GM21723 (cell line): ENCODE measurements around the gene LRRN4CL.
"Not testable (repeated sequence)": the region's sequence is repeated elsewhere in the genome, so short reads cannot be mapped to it uniquely, and the experiment has no call there.

ENCODE experiments used
- ATAC-seq: cut with Tn5 transposase; IDR thresholded peaks from one replicate; pipeline ENCODE4 v1.9.1; 2021; ENCODE audit warnings: mild to moderate bottlenecking, moderate library complexity; ENCODE audit not compliant: unreplicated experiment

LRRN4CL gene

GRCh38 chr11:62677156-62677555 lies 12.2 kb downstream of the LRRN4CL start:
- ATAC-seq, result no peak

- no peak for ATAC-seq
Measured at GRCh38 chr11:62676698-62677097, 12.6 kb downstream of the LRRN4CL start.

- not testable (repeated sequence) for ATAC-seq
Measured at GRCh38 chr11:62675415-62675814, 13.9 kb downstream of the LRRN4CL start.

- ATAC-seq, result no peak
Measured at GRCh38 chr11:62673196-62673525, 16.2 kb downstream of the LRRN4CL start.

- peak; percentile 62 for ATAC-seq
Measured at GRCh38 chr11:62671608-62672389, 17.5 kb downstream of the LRRN4CL start, which contains the start of the genes LBHD1 and UQCC3. Gene LBHD1 (minus strand): TSS chr11:62672267. CDS start chr11:62670031, 2,236 bp downstream. Gene UQCC3 (plus strand): TSS chr11:62671673. CDS start chr11:62671746, 73 bp downstream.

GRCh38 chr11:62671236-62671607 lies 18.1 kb downstream of the LRRN4CL start:
- peak; percentile 16 for ATAC-seq

- no peak for ATAC-seq
Measured at GRCh38 chr11:62669420-62670161, 19.7 kb downstream of the LRRN4CL start.

GRCh38 chr11:62667460-62667859 lies 21.9 kb downstream of the LRRN4CL start:
- ATAC-seq, result no peak

- no peak for ATAC-seq
Measured at GRCh38 chr11:62666259-62666926, 22.9 kb downstream of the LRRN4CL start.

- peak; percentile 20 for ATAC-seq
Measured at GRCh38 chr11:62665599-62666258, 23.6 kb downstream of the LRRN4CL start.

- peak; percentile 80 for ATAC-seq
Measured at GRCh38 chr11:62665075-62665598, 24.2 kb downstream of the LRRN4CL start, which contains the start of the genes C11orf98 and CSKMT. Gene C11orf98 (minus strand): TSS chr11:62665210. CDS start chr11:62665169, 41 bp downstream. Gene CSKMT (plus strand): TSS chr11:62665312. CDS start chr11:62665880, 568 bp downstream.

GRCh38 chr11:62664405-62665074 lies 24.8 kb downstream of the LRRN4CL start:
- peak; percentile 30 for ATAC-seq

GRCh38 chr11:62656796-62657429 lies 32.4 kb downstream of the LRRN4CL start:
- no peak for ATAC-seq

- no peak for ATAC-seq
Measured at GRCh38 chr11:62654297-62654696, 35.0 kb downstream of the LRRN4CL start.

GRCh38 chr11:62652161-62653006 lies 36.9 kb downstream of the LRRN4CL start:
- ATAC-seq, result peak; percentile 23

GRCh38 chr11:62650283-62650682 lies 39.0 kb downstream of the LRRN4CL start:
- ATAC-seq, result not testable (repeated sequence)

- no peak for ATAC-seq
Measured at GRCh38 chr11:62649486-62649885, 39.8 kb downstream of the LRRN4CL start.

GRCh38 chr11:62648967-62649364 lies 40.4 kb downstream of the LRRN4CL start:
- ATAC-seq, result no peak
